HG03025 (cell line): ENCODE results near the gene LIN7C.

ENCODE experiments used
- ATAC-seq: cut with Tn5 transposase; IDR thresholded peaks from one replicate; pipeline ENCODE4 v1.9.1; 2021; ENCODE audit warnings: mild to moderate bottlenecking, moderate library complexity; ENCODE audit not compliant: unreplicated experiment, low FRiP score

The LIN7C gene

DNA sequence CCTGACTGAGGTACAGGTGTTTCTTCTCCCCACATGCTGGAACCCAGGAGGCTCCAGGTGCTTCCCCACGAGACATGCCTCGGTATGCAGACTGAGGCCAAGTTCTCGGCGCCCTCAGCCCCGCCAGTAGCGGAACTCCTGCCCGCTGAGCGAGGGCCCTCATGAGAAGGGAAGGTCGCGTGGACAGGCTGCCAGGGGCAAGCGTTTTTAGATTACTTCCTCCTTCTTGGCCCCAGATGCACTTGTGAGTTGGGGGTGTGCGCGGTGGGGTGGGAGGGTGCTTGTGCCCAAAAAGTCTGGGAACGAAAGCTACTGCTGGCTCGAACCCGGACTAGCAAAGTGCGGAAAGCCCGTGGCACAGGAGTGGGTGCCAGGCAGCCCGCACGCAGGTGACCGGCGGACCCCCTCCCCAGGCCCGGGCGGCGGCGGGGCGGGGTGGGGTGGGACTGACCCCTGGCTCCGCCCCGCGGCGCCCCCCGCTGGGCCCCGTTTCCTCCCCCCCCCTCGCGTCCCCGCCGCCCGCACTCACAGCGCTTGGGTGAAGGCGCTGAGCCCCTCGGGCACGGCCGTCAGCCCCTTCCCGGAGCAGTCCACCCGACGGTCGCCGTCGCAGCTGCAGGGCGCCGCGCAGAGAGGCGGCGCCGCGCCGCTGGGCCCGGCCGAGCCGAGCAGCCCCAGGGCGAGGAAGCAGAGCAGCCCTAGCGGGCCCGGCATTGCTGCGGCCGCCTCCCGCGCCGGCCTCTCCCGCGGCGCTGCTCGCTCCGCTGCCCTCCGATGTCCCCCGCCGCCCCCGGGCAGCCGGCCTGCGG is 34.8 kb downstream of the LIN7C start:
- peak; percentile 44 for ATAC-seq

GRCh38 chr11:27470826-27471588 is 35.6 kb downstream of the LIN7C start:
- ATAC-seq = no peak

GRCh38 chr11:27470166-27470565 is 36.4 kb downstream of the LIN7C start:
- ATAC-seq = no peak

GRCh38 chr11:27468995-27469695 is 37.4 kb downstream of the LIN7C start:
- no peak for ATAC-seq

DNA sequence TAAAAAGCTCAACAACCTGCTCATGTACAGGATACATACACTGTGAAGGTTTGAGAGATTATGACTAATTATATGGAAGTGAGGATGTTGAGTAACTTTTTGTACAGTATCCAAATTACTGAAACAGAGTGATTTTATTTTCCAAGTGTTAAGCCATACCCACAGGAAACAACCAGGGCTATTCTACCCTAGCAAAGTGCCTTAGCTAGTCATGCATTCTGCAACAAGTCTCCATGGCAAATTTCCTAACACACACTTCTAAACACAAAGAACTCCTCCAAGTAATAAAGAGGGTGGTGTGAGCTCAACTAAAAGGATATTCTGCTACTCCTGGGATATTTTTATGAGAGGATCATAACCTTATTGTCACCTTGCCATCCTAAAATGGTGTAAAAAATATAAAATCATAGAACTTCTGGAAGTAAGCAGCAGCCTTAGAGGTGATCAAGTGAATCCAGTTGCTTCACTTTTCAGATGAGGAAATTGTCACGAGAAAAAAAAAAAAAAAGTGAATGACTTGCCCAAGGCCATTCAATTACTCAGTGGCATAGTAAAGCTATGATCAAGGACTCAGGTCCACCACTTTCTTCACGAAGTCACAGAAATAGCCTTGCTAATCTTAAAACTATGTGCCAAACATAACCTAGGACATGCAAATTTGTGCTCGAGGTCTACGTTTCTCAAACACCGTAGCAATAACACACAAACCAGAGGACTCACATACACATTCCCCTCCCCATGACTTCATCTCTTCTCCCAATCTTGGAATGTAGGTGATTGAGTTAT is 38.2 kb downstream of the LIN7C start:
- no peak for ATAC-seq

- ATAC-seq = no peak
Observed at GRCh38 chr11:27467181-27467913, 39.2 kb downstream of the LIN7C start.

GRCh38 chr11:27466363-27466762 is 40.2 kb downstream of the LIN7C start:
- no peak for ATAC-seq

GRCh38 chr11:27465629-27466028 is 40.9 kb downstream of the LIN7C start:
- no peak for ATAC-seq

DNA sequence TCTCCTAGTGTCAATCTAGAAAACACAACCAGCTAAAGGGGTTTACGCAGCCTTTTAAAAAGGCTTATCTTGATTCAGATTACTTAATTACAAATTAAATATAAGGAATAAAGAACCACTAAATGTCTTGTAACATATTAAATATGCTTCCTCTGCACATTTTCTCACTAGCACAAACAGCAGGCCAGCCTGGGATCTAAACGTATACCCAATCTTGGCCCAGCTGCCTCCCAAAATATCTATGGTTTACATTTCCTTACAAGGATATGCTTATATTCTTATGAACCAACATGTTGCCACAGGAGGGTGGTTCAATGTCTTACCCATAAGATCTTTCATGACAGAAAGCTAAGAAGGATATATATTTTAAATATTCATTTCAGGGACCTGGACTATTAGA is 41.7 kb downstream of the LIN7C start:
- no peak for ATAC-seq

DNA sequence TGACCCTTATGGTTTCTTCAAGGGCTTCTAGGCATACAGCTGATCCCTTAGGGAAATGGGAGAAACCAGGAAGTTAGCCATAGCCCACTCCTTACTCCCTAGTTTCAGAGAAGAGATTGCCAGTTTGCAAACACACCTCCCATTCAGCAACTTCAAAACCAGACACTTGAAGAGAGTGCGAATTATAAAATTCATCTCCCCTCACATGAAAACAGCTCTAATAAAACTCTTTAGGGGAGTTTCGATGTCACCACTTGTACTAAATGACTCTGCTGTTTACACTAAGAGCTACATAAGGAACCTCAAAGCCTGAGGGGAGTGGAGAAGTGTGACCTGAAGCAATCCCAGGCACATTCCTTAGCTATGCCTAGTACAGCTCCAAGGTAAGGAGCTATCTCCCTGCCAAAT is 42.3 kb downstream of the LIN7C start:
- ATAC-seq = no peak

DNA sequence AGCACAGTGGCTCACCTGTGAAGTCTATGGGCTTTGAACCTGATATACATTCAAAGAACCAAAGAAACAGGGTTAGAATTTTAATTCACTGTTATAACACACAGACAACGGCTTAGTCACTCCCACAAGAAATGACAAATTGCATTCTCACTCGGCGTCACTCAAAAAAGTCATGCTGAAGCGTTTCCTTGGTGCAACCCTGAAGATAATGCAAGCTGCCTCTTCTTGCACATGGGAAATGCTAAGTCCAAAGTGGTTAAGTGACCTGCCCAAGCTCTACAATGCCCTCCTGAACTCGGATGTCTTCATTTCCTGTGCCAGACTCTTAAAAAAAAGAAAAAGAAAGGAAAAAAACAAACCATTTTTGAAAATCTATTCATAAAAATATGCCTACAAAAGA is 44.0 kb downstream of the LIN7C start:
- no peak for ATAC-seq

GRCh38 chr11:27460158-27460978 is 46.2 kb downstream of the LIN7C start:
- no peak for ATAC-seq

GRCh38 chr11:27459191-27459590 is 47.4 kb downstream of the LIN7C start:
- ATAC-seq = no peak

- no peak for ATAC-seq
Observed at GRCh38 chr11:27458182-27458581, 48.4 kb downstream of the LIN7C start.

- ATAC-seq = no peak
Observed at GRCh38 chr11:27456795-27457329, 49.7 kb downstream of the LIN7C start.

- no peak for ATAC-seq
Observed at GRCh38 chr11:27456140-27456794, 50.3 kb downstream of the LIN7C start.

- ATAC-seq = no peak
Observed at GRCh38 chr11:27455667-27456066, 50.9 kb downstream of the LIN7C start.

DNA sequence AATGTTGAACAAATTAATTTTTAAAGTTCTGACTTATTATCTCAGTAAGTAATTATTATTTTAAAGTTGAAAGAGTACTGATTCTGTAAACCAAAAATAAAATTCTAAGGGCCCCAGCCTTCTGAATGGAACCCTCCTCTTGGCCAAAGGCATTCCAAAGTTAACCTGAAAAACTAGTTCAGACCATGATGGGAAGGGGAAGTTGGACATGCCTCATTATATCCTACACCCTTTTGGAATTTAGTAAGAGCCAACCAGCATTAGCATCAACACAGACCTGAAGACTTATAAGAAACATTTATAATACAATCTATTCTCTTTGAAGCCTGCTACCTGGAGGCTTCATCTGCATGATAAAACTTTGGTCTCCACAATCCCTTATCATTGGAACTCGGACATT is 52.9 kb downstream of the LIN7C start:
- no peak for ATAC-seq
